ENCODE measurements around the gene CHST11.

GRCh38 chr12:104469066-104469465 is 12.3 kb downstream of the CHST11 start:
- TF ChIP-seq CTCF (IDR thresholded peaks at IDR 0.05): no peak
- no peak for TF ChIP-seq POLR2A (IDR thresholded peaks at IDR 0.05)
- TF ChIP-seq EP300 (IDR thresholded peaks at IDR 0.05): no peak

Measured in ovary (tissue), 3 donors.